GM10266 (cell line): Measurements from ENCODE around the gene FAAP20.

Experiments used
- DNase-seq: peaks from one replicate; pipeline ENCODE4 v3.0.0; 2012; ENCODE audit errors: extremely low spot score
- TF ChIP-seq, protein P1 (sequence below): IDR thresholded peaks from 2 replicates; pipeline ENCODE4 v1.5.1; 2012; ENCODE audit warnings: mild to moderate bottlenecking, low read depth; ENCODE audit not compliant: control insufficient read depth, insufficient read depth; ENCODE audit errors: missing control alignments

Gene FAAP20

DNA sequence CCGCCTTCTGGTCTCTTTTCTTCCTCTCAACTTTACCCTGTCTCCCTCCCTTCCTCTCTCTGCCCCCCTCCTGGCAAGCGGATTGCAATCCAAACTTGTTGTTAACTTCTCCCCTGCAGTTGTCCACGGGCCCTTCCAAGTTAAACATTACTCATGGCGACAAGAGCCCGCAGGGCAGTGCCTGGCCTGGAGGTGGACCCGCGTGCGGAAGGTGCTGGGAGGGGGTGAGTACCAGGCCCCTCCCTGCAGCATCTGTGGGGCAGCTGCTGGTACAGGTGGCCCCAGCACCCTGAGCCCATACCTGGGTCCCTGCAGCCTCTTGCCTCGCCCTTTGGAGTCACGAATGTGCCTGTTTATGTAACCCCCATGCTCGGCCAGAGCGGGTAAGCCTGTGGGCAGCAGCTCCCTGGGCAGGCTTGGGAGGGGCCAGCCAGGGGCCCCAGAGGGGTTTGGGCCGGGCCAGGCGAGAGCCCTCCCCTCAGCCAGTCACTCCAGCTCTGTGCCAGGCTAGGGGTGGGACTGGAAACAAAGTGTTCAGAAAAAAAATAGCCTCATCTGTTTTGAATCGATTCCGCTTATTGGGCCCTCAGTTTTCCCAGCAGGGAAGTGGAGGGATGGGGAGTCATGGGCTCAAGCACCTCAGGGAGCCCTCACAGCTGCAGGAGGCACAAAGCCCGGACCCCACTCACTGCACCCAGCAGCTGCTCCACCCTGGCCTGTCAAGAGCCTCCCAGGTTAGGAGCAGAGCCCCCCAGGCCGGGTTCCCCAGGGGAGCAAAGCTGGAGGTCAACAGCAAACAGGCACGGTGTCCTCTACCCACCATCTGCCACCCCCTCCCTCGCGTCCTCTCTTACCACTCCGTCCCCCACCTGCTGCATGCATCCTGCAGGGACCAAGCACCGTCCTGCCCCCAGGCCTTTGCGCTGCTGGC, 14.0 kb upstream of the FAAP20 start:
- DNase-seq = no peak
- TF ChIP-seq, protein P1, sequence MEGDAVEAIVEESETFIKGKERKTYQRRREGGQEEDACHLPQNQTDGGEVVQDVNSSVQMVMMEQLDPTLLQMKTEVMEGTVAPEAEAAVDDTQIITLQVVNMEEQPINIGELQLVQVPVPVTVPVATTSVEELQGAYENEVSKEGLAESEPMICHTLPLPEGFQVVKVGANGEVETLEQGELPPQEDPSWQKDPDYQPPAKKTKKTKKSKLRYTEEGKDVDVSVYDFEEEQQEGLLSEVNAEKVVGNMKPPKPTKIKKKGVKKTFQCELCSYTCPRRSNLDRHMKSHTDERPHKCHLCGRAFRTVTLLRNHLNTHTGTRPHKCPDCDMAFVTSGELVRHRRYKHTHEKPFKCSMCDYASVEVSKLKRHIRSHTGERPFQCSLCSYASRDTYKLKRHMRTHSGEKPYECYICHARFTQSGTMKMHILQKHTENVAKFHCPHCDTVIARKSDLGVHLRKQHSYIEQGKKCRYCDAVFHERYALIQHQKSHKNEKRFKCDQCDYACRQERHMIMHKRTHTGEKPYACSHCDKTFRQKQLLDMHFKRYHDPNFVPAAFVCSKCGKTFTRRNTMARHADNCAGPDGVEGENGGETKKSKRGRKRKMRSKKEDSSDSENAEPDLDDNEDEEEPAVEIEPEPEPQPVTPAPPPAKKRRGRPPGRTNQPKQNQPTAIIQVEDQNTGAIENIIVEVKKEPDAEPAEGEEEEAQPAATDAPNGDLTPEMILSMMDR = no peak

DNA sequence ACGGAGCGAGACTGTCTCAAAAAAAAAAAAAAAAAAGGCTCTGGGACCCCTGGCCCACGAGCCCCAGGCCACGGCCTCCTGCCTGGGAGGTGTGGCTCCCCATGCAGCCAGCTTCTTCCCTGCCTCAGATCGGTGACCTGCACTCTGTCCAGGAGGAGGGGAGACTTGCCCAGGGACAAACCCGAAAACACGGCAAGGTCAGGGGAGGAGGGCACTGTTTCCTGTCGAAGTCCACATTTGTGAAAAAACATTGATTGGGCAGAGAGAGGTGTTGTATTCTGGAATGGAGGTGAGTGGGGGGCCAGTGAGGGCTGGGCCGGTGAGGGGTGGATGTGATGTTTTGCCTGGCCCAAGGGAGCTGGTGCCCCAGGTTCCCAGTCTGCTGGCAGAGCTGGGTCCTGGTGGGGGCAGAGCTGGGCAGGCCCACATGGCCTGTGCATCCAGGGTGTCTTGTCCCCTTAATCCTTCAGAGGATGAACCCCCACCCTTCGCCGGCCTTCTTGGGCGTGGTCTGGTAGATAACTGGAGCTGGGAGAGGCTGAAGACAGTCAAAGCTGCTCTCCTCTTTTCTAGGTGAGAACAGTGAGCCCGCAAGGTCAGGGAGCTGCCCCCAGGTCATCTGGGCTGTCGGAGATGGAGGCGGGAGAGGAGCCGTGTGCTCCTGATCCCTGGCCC, 12.4 kb upstream of the FAAP20 start:
- DNase-seq = no peak

DNA sequence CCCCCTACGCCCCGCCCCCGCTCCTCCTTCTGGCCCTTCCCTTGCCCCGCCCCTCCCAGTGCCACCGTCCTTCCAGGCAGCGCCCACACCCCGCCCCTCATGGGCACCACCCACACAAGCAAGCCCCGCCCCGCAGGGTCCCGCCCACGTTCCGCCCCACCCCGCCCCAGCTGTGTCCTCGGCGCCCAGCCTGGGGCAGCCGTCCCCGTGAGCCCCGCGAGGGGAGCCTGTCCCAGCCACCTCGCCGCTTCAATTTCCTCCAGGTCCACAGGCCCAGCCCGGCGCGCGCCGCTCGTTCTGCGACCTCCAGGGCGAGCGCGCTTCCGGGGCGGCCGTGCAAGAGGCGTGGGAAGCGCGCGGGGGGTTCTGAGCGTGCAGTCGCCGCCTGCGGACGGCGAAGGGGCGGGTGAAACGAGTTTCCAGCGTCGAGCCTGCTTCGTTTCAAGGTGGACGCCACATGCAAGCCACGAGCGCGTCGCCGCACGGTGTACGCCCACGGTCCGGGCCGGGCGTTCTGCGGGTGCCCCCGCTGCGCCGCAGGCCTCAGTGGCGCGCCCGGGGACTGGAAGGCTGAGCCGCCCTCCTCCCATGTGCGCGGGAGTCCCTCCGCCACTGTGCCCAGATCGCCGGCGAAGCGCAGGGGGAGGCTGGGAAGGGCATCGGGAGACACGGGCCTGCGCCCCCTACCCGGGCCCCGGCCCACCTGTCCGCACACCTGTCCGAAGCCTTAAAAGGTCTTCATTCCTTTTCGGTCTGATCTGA, 10.8 kb upstream of the FAAP20 start:
- DNase-seq = no peak
- TF ChIP-seq, protein P1 = no peak

More for the DNA sequence above, 12.4 kb upstream of the FAAP20 start:
- TF ChIP-seq, protein P1 = no peak

DNA sequence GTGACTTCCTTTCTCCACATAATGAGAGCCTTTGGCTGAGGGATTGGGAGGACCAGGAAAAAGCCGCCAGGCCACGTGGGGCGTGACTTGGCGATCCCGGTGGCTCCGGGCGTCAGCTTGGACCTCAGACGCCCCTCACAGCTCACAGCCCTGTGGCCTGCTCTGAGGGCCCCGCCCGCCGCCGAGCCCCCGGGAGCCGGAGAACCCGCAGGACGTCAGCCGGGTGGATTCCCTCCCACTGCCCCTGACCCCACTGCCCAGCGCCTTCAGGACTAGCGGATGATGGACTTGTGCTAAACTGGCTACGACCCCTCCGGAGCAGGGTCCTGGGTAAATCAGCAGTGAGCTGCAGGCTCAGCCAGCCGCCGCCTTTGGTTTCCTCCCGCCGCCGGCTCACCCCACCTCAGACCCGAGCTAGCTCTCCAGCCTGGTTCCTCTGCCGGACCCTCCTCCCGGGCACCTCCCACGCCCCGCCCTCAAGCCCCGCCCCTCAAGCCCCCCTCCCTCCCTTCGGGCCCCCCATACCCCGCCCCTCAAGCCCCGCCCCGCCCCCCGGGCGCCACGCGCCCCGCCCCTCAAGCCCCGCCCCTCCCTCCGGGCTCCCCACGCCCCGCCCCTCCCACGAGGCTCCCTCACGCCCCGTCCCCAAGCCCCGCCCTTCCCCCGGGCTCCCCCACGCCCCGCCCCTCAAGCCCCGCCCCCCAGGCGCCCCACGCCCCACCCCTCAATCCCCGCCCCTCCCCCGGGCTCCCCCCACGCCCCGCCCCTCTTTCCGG, 10.0 kb upstream of the FAAP20 start:
- TF ChIP-seq, protein P1 = no peak
- DNase-seq = peak; percentile 99

DNA sequence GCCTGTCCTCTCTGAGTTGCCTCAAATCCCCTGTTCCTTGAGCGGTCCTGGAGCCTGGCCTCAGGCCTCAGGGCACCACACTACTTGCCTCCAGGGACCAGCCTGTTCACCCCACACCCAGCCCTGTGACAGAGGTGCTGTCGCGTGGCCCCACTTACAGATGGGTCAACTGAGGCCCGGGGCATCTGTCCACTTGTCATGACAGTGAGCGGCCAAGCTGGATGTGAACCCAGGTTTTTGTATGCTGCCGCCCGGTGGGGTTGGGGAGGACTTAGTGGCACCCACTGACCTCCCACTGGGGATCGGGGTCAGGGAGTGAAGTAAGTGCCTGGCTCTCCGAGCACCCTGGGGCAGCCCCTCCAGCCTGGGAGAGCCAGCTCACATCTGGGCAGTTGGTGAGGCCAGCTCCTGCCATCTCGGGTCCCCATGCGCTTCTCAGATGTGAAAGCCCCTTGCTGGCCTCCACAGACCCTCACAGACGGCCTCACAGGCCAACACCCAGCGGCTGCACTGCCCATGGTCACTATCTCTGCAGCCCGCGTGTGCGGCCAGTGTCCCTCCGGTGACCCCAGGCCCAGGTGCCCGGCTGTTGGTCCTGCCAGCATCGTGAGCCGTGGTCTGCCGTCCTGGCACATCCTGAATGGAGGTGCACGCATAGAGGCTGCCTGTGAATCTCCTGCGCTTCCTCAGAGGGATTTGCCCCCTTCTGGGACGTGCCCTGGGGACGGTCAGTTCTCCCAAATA, 9.3 kb upstream of the FAAP20 start:
- TF ChIP-seq, protein P1 = no peak
- DNase-seq = no peak

DNA sequence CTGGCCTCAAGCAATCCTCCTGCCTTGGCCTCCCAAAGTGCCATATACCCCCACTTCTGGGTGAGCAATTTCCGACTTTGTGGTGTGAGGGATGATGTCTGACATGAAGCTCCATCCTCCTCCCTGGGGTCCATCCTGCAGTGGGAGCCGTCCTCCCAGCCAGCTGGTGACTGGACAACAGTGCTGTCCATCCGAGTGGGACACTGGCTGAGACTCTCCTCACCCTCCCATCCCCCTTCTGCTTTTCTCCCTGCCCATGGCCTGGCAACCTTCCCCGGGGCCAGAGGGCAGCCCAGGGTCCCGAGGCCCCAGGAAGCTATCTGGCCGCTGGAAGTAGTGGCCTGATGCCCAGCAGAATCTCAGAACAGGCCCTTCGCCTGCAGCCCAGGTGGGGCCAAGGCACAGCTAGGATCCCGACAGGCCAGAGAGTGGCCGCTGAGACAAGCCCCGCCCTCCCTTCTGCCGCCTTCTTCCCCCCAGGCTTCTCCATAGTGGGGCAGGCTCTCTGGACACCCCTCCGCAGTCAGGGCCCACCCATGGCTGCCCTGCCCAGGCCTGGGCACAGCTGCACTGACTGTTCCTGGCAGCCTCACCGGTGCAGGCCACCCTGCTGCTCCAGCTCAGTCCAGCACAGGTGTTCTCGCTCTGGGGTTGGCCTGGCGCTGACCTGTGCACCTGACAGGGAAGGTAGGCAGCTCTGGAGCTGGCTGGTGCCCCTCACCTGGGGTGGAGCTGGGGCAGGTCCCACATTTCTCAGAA, 8.4 kb upstream of the FAAP20 start:
- DNase-seq = no peak
- TF ChIP-seq, protein P1 = no peak
